GM23248 (cell line): ENCODE data around the gene WIF1. TPM values are rescaled to one million over a fixed set of nuclear protein-coding genes. Genes with fewer than 3 reads are reported as not detected.

ENCODE experiments used
- DNase-seq: peaks from one replicate; pipeline ENCODE4 v3.0.0-alpha.2; 2015
- H2AFZ ChIP-seq: fragments of 200-600 bp; sonication (generic); 2 replicates; pipeline ENCODE4 v1.6.1; 2016; ENCODE audit warnings: antibody characterized with exemption
- H3F3A ChIP-seq: fragments of 200-600 bp; sonication (generic); 2 replicates; pipeline ENCODE4 v1.6.1; 2016; ENCODE audit warnings: mild to moderate bottlenecking, antibody characterized with exemption, mixed run types; ENCODE audit not compliant: insufficient read depth
- H3K27ac ChIP-seq: fragments of 200-600 bp; sonication (generic); 2 replicates; pipeline ENCODE4 v1.5.1; 2016; ENCODE audit warnings: mild to moderate bottlenecking
- H3K27me3 ChIP-seq: fragments of 200-600 bp; sonication (generic); replicated peaks from 2 replicates; pipeline ENCODE4 v1.6.1; 2016; ENCODE audit warnings: mild to moderate bottlenecking; ENCODE audit not compliant: insufficient read depth
- H3K36me3 ChIP-seq: fragments of 200-600 bp; sonication (generic); 2 replicates; pipeline ENCODE4 v1.6.1; 2016; ENCODE audit warnings: low read depth, mild to moderate bottlenecking
- H3K4me1 ChIP-seq: fragments of 200-600 bp; sonication (generic); 2 replicates; pipeline ENCODE4 v1.6.1; 2016; ENCODE audit warnings: mild to moderate bottlenecking; ENCODE audit not compliant: insufficient read depth
- H3K4me2 ChIP-seq: fragments of 200-600 bp; sonication (generic); one replicate; pipeline ENCODE4 v1.6.1; 2016; ENCODE audit warnings: mild to moderate bottlenecking; ENCODE audit not compliant: unreplicated experiment
- H3K4me3 ChIP-seq: fragments of 200-600 bp; sonication (generic); 2 replicates; pipeline ENCODE4 v1.5.1; 2016; ENCODE audit warnings: mild to moderate bottlenecking
- H3K79me2 ChIP-seq: fragments of 200-600 bp; sonication (generic); 2 replicates; pipeline ENCODE4 v1.6.1; 2016; ENCODE audit warnings: mild to moderate bottlenecking; ENCODE audit not compliant: insufficient read depth
- H3K9ac ChIP-seq: fragments of 200-600 bp; sonication (generic); 2 replicates; pipeline ENCODE4 v1.6.1; 2016; ENCODE audit warnings: mild to moderate bottlenecking
- H3K9me2 ChIP-seq: fragments of 200-600 bp; sonication (generic); 2 replicates; pipeline ENCODE4 v1.6.1; 2016; ENCODE audit warnings: mixed run types, mild to moderate bottlenecking, moderate library complexity; ENCODE audit not compliant: insufficient read depth
- H3K9me3 ChIP-seq: fragments of 200-600 bp; sonication (generic); one replicate; pipeline ENCODE4 v1.6.1; 2017; ENCODE audit warnings: low read depth
- H4K20me1 ChIP-seq: fragments of 200-600 bp; sonication (generic); 2 replicates; pipeline ENCODE4 v1.6.0; 2016; ENCODE audit not compliant: insufficient read depth
- EZH2 ChIP-seq: fragments of 200-600 bp; sonication (generic); IDR thresholded peaks from 2 replicates; pipeline ENCODE4 v1.6.1; 2018; ENCODE audit warnings: antibody characterized with exemption, mild to moderate bottlenecking; ENCODE audit not compliant: insufficient read depth, poor library complexity, severe bottlenecking
- EZH2phosphoT487 ChIP-seq: fragments of 200-600 bp; sonication (generic); IDR thresholded peaks from 2 replicates; pipeline ENCODE4 v1.6.1; 2018; ENCODE audit warnings: antibody characterized with exemption, moderate library complexity, mild to moderate bottlenecking, low read depth; ENCODE audit not compliant: insufficient read depth
- WGBS, 2 experiments: methylation state at CpG; one replicate each; pipeline ENCODE4 v1.1.6; 2015 to 2017; ENCODE audit warnings: low lambda C conversion rate in 2 of 2, low coverage in 1 of 2; ENCODE audit errors: missing lambda C conversion rate in 2 of 2; 5-methylcytosine and 5-hydroxymethylcytosine counted together
- in situ Hi-C: fragments of 300-500 bp; cut with MboI; formaldehyde crosslinking; loops from 2 replicates; pipeline ENCODE4 v1.15.0; 2020
- polyA plus RNA-seq: library from polyadenylated mRNA; unstranded; fragments of >200 nt; fragmentation: Nextera tagmentation; extraction: Ambion mirVana; gene quantifications from 2 replicates; pipeline ENCODE4 v1.2.1, GENCODE V29; 2016
- total RNA-seq: library from RNA; depleted of rRNA; stranded (reverse); fragments of >200 nt; shearing (Covaris generic); gene quantifications from 2 replicates; pipeline ENCODE4 v1.2.3, GENCODE V29; 2014; rRNA removed

Gene WIF1
- total RNA-seq (not detected in 2 replicates), polyA plus RNA-seq (not detected in 2 replicates)

GRCh38 chr12:65121049-65121955 is at the start of gene WIF1:
Gene WIF1 (minus strand): TSS chr12:65121305. CDS start chr12:65121191, 114 bp downstream.
- peak; percentile 38 for DNase-seq
- WGBS, 2 experiments, result 10 to 16% methylated on average over 28 to 72 of the region's 73 CpGs
- in situ Hi-C loops, result loop anchor here (25.0 kb wide), 1 partner anchor 234 kb away; no protein-coding TSS in a partner anchor
- H2AFZ ChIP-seq, result peak within 1 kb of the TSS; percentile 47
- H3K36me3 ChIP-seq, result no peaks in the 10 kb centered on the region
- no peaks in the 10 kb centered on the region for H3K9me3 ChIP-seq
- no peaks in the 10 kb centered on the region for H3K9me2 ChIP-seq
- no peak within 1 kb of the TSS for H3K27ac ChIP-seq
- H3K9ac ChIP-seq, result no peak within 1 kb of the TSS
- no peaks in the 10 kb centered on the region; the same call in 1 of the 2 replicates for H3K4me1 ChIP-seq
- peaks cover 83% of the 10 kb centered on the region for H3K27me3 ChIP-seq
- H3K4me3 ChIP-seq, result peak within 1 kb of the TSS; percentile 48
- H3K79me2 ChIP-seq, result no peaks in the 10 kb centered on the region
- H3F3A ChIP-seq, result no peaks in the 10 kb centered on the region
- H4K20me1 ChIP-seq, result no peaks in the 10 kb centered on the region
- H3K4me2 ChIP-seq, result peak within 1 kb of the TSS; percentile 74
- no peak for TF ChIP-seq EZH2phosphoT487
- TF ChIP-seq EZH2, result no peak

DNA sequence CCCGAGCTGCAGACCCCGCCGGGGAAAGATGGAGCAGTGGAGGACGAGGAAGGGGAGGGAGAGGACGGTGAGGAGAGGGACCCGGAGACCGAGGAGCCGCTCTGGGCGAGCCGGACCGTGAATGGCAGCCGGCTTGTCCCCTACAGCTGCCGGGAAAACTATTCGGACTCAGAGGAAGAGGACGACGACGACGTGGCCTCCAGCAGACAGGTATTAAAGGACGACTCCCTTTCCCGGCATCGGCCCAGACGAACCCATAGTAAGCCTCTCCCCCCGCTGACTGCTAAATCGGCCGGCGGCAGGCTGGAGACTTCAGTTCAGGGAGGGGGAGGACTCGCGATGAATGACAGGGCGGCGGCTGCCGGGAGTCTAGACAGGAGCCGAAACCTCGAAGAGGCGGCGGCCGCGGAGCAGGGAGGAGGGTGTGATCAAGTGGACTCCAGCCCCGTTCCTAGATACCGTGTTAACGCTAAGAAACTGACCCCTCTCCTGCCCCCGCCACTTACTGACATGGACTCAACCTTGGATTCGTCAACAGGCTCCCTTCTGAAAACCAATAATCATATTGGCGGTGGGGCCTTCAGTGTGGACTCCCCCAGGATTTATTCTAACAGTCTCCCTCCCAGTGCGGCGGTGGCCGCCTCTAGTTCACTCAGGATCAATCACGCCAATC is 49.2 kb upstream of the WIF1 start:
- Histone ChIP-seq H3K4me3 (peak overlapping the region; percentile 98), H3K4me1 (peaks cover 38% of the 10 kb centered on the region), H3K36me3 (no peaks in the 10 kb centered on the region), H3K9ac (peak overlapping the region; percentile 97), H3K27ac (peak overlapping the region; percentile 95), H3K4me2 (peak overlapping the region; percentile 95), H3K9me3 (no peaks in the 10 kb centered on the region), H3K27me3 (no peaks in the 10 kb centered on the region), H3K79me2 (peaks cover 68% of the 10 kb centered on the region), H2AFZ (peak overlapping the region; percentile 100), H3K9me2 (no peaks in the 10 kb centered on the region), H3F3A (no peaks in the 10 kb centered on the region), H4K20me1 (peaks cover 5% of the 10 kb centered on the region; the same call in 1 of the 2 replicates)
- in situ Hi-C loops, result no loop called here
- WGBS, 2 experiments, result 2 to 3% methylated on average over 45 to 47 of the region's 47 CpGs
- TF ChIP-seq EZH2, result no peak
- no peak for TF ChIP-seq EZH2phosphoT487
- peak; percentile 84 for DNase-seq

GRCh38 chr12:65169320-65170208 is 48.5 kb upstream of the WIF1 start, which contains the start of gene LEMD3:
Gene LEMD3 (plus strand): TSS chr12:65169583. CDS start chr12:65169597, 14 bp downstream.
- WGBS, 2 experiments, result 1% methylated on average over 89 of the region's 91 CpGs
- Histone ChIP-seq H2AFZ (peak within 1 kb of the TSS; percentile 100), H3K9ac (peak within 1 kb of the TSS; percentile 97), H3K27ac (peak within 1 kb of the TSS; percentile 95), H3F3A (no peaks in the 10 kb centered on the region), H3K9me2 (no peaks in the 10 kb centered on the region), H3K36me3 (no peaks in the 10 kb centered on the region), H3K4me3 (peak within 1 kb of the TSS; percentile 98), H3K9me3 (no peaks in the 10 kb centered on the region), H3K4me1 (peaks cover 38% of the 10 kb centered on the region), H4K20me1 (peaks cover 5% of the 10 kb centered on the region; the same call in 1 of the 2 replicates), H3K79me2 (peaks cover 60% of the 10 kb centered on the region), H3K4me2 (peak within 1 kb of the TSS; percentile 95), H3K27me3 (no peaks in the 10 kb centered on the region; the same call in 1 of the 2 replicates)
- peak; percentile 98 for DNase-seq
- TF ChIP-seq EZH2phosphoT487 (no peak), EZH2 (no peak)
- in situ Hi-C loops, result no loop called here
